Ishikawa (cell line): Measurements from ENCODE around the gene RUNX1.

Source experiments
- CEBPB ChIP-seq: IDR thresholded peaks from 2 replicates; pipeline ENCODE4 v1.6.1; 2012
- CREB1 ChIP-seq: IDR thresholded peaks from 2 replicates; pipeline ENCODE4 v1.6.1; 2012; ENCODE audit warnings: low read depth
- EGR1 ChIP-seq: IDR thresholded peaks from 2 replicates; pipeline ENCODE4 v1.6.1; 2012
- EP300 ChIP-seq: IDR thresholded peaks from 2 replicates; pipeline ENCODE4 v1.6.1; 2012; ENCODE audit warnings: borderline replicate concordance
- FOXM1 ChIP-seq: IDR thresholded peaks from 2 replicates; pipeline ENCODE4 v1.6.1; 2012; ENCODE audit warnings: low read depth, borderline replicate concordance
- MAX ChIP-seq: IDR thresholded peaks from 2 replicates; pipeline ENCODE4 v1.6.1; 2012
- NFIC ChIP-seq: IDR thresholded peaks from 2 replicates; pipeline ENCODE4 v1.6.1; 2012
- RAD21 ChIP-seq: IDR thresholded peaks from 2 replicates; pipeline ENCODE4 v1.6.1; 2012; ENCODE audit warnings: low read depth
- TAF1 ChIP-seq: IDR thresholded peaks from 2 replicates; pipeline ENCODE4 v1.6.1; 2012; ENCODE audit warnings: low read depth, mild to moderate bottlenecking
- TCF12 ChIP-seq: IDR thresholded peaks from 2 replicates; pipeline ENCODE4 v1.6.1; 2012; ENCODE audit warnings: low read depth
- TEAD4 ChIP-seq: IDR thresholded peaks from 2 replicates; pipeline ENCODE4 v1.6.1; 2012
- YY1 ChIP-seq: IDR thresholded peaks from 2 replicates; pipeline ENCODE4 v1.6.1; 2012; ENCODE audit warnings: low read depth
- ZBTB7A ChIP-seq: IDR thresholded peaks from 2 replicates; pipeline ENCODE4 v1.6.1; 2012; ENCODE audit warnings: low read depth
- TF ChIP-seq, protein P1 (sequence below): IDR thresholded peaks from 2 replicates; pipeline ENCODE4 v1.6.1; 2012
- TF ChIP-seq, protein P2 (sequence below): IDR thresholded peaks from 2 replicates; pipeline ENCODE4 v1.6.1; 2012; ENCODE audit warnings: low read depth, mild to moderate bottlenecking

The RUNX1 gene

GRCh38 chr21:34910396-34910795 lies 138.7 kb downstream of the RUNX1 start:
- no peak for TF ChIP-seq RAD21
- no peak for TF ChIP-seq FOXM1
- no peak for TF ChIP-seq TCF12
- TF ChIP-seq TEAD4, result no peak

- TF ChIP-seq TCF12 (no peak), RAD21 (no peak), CEBPB (no peak)
These were observed 139.4 kb downstream of the RUNX1 start for GRCh38 chr21:34909492-34910292.

DNA sequence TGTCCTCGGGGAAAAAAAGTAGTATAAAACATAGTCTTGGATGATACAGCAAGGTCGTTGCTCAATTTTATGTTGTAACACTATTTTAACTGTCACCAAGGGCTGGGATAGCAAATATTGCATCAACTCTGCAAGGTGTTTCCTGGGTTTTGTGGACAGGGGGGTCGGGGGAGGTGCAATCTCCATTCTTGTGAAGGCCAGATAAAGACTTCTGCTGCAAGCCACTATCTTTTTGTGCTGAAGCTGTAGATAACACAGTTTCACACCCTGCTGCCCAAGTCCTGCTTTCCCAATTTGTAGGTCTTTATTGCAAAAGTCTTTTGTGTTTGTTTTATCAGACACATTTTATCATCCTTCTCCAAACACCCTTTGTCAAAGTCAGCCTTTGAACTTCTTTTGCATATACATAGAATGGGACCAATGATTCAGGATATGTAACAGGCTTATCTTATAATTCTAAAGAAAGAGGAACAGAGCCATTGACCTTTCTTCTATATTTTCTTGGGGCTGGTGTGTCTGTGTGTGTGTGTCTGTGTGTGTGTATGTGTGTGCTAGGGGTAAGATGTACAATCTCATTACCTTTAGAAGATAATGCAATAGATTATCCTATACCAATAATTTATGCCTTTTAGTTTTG lies 140.6 kb downstream of the RUNX1 start:
- TF ChIP-seq, protein P1, sequence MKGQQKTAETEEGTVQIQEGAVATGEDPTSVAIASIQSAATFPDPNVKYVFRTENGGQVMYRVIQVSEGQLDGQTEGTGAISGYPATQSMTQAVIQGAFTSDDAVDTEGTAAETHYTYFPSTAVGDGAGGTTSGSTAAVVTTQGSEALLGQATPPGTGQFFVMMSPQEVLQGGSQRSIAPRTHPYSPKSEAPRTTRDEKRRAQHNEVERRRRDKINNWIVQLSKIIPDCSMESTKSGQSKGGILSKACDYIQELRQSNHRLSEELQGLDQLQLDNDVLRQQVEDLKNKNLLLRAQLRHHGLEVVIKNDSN, result no peak
- TF ChIP-seq CEBPB (no peak), TEAD4 (no peak), NFIC (no peak), CREB1 (no peak), ZBTB7A (no peak), MAX (no peak), EGR1 (no peak), EP300 (no peak)

DNA sequence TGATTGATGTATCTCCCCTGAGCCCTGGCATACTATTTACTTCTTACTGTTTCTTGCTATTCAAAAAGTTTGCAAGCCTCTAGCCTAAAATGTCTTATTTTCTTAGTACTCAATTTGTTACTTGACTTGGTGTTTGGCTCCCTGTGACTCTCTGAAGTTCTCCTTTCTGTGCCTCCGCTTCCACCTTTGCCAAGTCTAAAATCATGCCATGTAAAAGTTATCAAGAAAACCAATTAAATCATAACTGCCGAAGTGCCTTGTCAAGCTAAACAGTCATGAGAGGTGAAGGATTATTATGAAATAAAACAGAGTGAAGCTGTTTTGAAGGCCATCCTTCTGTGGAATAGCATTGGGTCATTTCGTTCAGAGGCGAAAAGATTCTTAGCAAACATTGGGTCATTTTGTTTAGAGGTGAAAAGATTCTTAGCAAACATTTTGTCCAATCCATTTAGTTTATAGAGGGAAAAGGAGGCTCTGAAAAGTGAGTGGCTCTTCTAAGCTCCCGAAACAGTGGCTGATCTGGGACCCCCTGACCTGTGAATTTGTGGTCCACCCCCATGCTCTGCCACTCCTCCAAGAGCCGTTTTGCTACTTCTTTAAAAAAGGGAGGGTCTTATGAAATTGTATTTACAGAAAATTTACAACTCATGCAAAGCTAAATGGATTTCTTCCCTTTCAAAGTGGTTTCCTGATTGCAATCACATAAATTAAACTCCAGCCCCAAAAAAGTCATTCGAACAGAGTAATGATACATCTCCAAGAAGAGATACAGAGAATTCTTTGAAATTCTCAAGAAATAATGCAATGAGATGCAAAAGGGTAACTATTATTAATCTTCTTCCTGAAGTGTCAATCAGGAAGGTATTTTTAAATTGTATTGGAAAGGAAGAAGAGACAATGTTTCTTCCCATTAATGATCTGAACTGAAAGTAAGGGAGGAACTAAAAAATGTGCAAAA lies 141.4 kb downstream of the RUNX1 start:
- TF ChIP-seq FOXM1, result no peak
- TF ChIP-seq CREB1, result no peak
- TF ChIP-seq, protein P1, result no peak
- TF ChIP-seq TCF12, result no peak
- TF ChIP-seq YY1, result no peak
- TF ChIP-seq EP300, result no peak
- TF ChIP-seq ZBTB7A, result no peak
- no peak for TF ChIP-seq CEBPB
- no peak for TF ChIP-seq RAD21
- TF ChIP-seq, protein P2, sequence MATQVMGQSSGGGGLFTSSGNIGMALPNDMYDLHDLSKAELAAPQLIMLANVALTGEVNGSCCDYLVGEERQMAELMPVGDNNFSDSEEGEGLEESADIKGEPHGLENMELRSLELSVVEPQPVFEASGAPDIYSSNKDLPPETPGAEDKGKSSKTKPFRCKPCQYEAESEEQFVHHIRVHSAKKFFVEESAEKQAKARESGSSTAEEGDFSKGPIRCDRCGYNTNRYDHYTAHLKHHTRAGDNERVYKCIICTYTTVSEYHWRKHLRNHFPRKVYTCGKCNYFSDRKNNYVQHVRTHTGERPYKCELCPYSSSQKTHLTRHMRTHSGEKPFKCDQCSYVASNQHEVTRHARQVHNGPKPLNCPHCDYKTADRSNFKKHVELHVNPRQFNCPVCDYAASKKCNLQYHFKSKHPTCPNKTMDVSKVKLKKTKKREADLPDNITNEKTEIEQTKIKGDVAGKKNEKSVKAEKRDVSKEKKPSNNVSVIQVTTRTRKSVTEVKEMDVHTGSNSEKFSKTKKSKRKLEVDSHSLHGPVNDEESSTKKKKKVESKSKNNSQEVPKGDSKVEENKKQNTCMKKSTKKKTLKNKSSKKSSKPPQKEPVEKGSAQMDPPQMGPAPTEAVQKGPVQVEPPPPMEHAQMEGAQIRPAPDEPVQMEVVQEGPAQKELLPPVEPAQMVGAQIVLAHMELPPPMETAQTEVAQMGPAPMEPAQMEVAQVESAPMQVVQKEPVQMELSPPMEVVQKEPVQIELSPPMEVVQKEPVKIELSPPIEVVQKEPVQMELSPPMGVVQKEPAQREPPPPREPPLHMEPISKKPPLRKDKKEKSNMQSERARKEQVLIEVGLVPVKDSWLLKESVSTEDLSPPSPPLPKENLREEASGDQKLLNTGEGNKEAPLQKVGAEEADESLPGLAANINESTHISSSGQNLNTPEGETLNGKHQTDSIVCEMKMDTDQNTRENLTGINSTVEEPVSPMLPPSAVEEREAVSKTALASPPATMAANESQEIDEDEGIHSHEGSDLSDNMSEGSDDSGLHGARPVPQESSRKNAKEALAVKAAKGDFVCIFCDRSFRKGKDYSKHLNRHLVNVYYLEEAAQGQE, result no peak
- TF ChIP-seq MAX, result no peak
- no peak for TF ChIP-seq NFIC

DNA sequence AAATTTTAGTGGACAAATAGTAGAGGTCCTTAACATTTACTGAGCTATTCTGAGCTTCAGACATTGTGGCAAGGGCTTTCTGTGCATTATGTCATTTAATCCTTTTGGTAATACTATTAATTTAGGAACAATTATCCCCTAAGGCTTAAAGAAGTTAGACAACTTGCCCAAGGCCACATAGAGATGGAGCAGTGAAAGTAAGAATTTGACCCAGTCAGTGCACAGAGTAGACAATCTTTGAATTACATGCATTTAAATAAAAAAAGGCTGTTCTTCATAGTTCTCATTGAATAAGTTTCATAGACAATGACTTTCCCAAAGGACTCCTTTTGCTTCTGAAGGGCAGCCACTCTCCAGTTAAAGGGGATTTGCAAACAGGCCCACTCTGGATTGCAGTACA lies 142.7 kb downstream of the RUNX1 start:
- TF ChIP-seq EP300, result no peak
- no peak for TF ChIP-seq TEAD4
- TF ChIP-seq ZBTB7A, result no peak
- no peak for TF ChIP-seq YY1
- TF ChIP-seq MAX, result no peak

DNA sequence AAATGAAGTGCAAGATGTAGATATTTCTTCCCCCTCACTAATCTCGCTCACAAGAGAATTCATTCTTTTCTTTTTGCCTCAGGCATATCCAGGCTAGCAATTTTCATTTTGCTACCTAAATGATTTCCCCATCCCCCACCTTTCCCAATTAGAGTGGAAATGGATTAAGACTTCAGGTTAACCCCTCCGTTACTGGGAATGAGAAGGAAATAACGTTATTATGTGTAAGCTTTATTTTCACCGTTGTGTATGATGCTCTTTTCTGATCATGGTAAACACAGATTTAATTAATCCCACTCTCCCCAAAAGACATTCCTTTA lies 143.9 kb downstream of the RUNX1 start:
- TF ChIP-seq RAD21 (no peak), TAF1 (no peak), EP300 (no peak), EGR1 (no peak), MAX (no peak), ZBTB7A (no peak), TCF12 (no peak), CEBPB (no peak), FOXM1 (no peak), CREB1 (no peak), NFIC (no peak), TEAD4 (no peak), YY1 (no peak)
- TF ChIP-seq, protein P1, result no peak
- TF ChIP-seq, protein P2, result no peak
